Measurements from ENCODE around the gene AIPL1.

Gene AIPL1

GRCh38 chr17:6460531-6461161 is 25.7 kb upstream of the AIPL1 start:
- DNase-seq, result no peak
- no peaks in the 10 kb centered on the region for H3K36me3 Mint-ChIP-seq (ENCODE audit: low read depth)
- H3K4me1 Mint-ChIP-seq, result peaks cover 20% of the 10 kb centered on the region
- H3K4me3 Mint-ChIP-seq, result no peak overlapping the region
- ATAC-seq, result no peak
- no peaks in the 10 kb centered on the region for H3K9me3 Mint-ChIP-seq
- H3K27ac Mint-ChIP-seq, result no peak overlapping the region
- H3K27me3 Mint-ChIP-seq, result peaks cover 7% of the 10 kb centered on the region

GRCh38 chr17:6458460-6458950 is 23.6 kb upstream of the AIPL1 start:
- no peaks in the 10 kb centered on the region for H3K9me3 Mint-ChIP-seq
- H3K4me1 Mint-ChIP-seq, result peaks cover 20% of the 10 kb centered on the region
- peaks cover 6% of the 10 kb centered on the region for H3K27me3 Mint-ChIP-seq
- no peaks in the 10 kb centered on the region for H3K36me3 Mint-ChIP-seq (ENCODE audit: low read depth)
- no peak overlapping the region for H3K27ac Mint-ChIP-seq
- no peak overlapping the region for H3K4me3 Mint-ChIP-seq
- ATAC-seq (no peak), DNase-seq (no peak)

- no peaks in the 10 kb centered on the region for H3K9me3 Mint-ChIP-seq
- H3K27me3 Mint-ChIP-seq, result peaks cover 9% of the 10 kb centered on the region
- DNase-seq (no peak), ATAC-seq (no peak)
- H3K4me1 Mint-ChIP-seq, result peaks cover 20% of the 10 kb centered on the region
- H3K27ac Mint-ChIP-seq, result no peak overlapping the region
- H3K4me3 Mint-ChIP-seq, result no peak overlapping the region
- H3K36me3 Mint-ChIP-seq (ENCODE audit: low read depth), result no peaks in the 10 kb centered on the region
Observed at GRCh38 chr17:6457688-6458459, 23.0 kb upstream of the AIPL1 start.

- Mint-ChIP-seq H3K4me1 (peaks cover 16% of the 10 kb centered on the region), H3K9me3 (no peaks in the 10 kb centered on the region), H3K27me3 (peaks cover 6% of the 10 kb centered on the region), H3K36me3 (ENCODE audit: low read depth) (no peaks in the 10 kb centered on the region), H3K4me3 (no peak overlapping the region), H3K27ac (no peak overlapping the region)
- ATAC-seq, result no peak
- DNase-seq, result no peak
Observed at GRCh38 chr17:6456914-6457687, 22.2 kb upstream of the AIPL1 start.

- Mint-ChIP-seq H3K27ac (no peak overlapping the region), H3K9me3 (no peaks in the 10 kb centered on the region), H3K4me3 (no peak overlapping the region), H3K36me3 (ENCODE audit: low read depth) (no peaks in the 10 kb centered on the region), H3K27me3 (peaks cover 6% of the 10 kb centered on the region), H3K4me1 (peaks cover 9% of the 10 kb centered on the region)
- ATAC-seq, result no peak
- DNase-seq, result no peak
Observed at GRCh38 chr17:6456321-6456720, 21.4 kb upstream of the AIPL1 start.

GRCh38 chr17:6455321-6455705 is 20.4 kb upstream of the AIPL1 start:
- H3K27me3 Mint-ChIP-seq, result peaks cover 6% of the 10 kb centered on the region
- ATAC-seq (no peak), DNase-seq (peak; percentile 29)
- no peak overlapping the region for H3K27ac Mint-ChIP-seq
- no peak overlapping the region for H3K4me3 Mint-ChIP-seq
- no peaks in the 10 kb centered on the region for H3K9me3 Mint-ChIP-seq
- no peaks in the 10 kb centered on the region for H3K36me3 Mint-ChIP-seq (ENCODE audit: low read depth)
- peaks cover 7% of the 10 kb centered on the region for H3K4me1 Mint-ChIP-seq

GRCh38 chr17:6454495-6455320 is 19.8 kb upstream of the AIPL1 start:
- ATAC-seq, result peak; percentile 18
- Mint-ChIP-seq H3K4me3 (no peak overlapping the region), H3K27ac (no peak overlapping the region), H3K9me3 (no peaks in the 10 kb centered on the region), H3K4me1 (peaks cover 6% of the 10 kb centered on the region), H3K36me3 (ENCODE audit: low read depth) (no peaks in the 10 kb centered on the region), H3K27me3 (peaks cover 6% of the 10 kb centered on the region)
- no peak for DNase-seq

- no peaks in the 10 kb centered on the region for H3K9me3 Mint-ChIP-seq
- H3K36me3 Mint-ChIP-seq (ENCODE audit: low read depth), result no peaks in the 10 kb centered on the region
- DNase-seq, result no peak
- peaks cover 8% of the 10 kb centered on the region for H3K27me3 Mint-ChIP-seq
- H3K4me3 Mint-ChIP-seq, result no peak overlapping the region
- H3K27ac Mint-ChIP-seq, result no peak overlapping the region
- no peak for ATAC-seq
- H3K4me1 Mint-ChIP-seq, result peaks cover 6% of the 10 kb centered on the region
Observed at GRCh38 chr17:6453279-6454024, 18.5 kb upstream of the AIPL1 start.

GRCh38 chr17:6452471-6453266 is 17.7 kb upstream of the AIPL1 start:
- Mint-ChIP-seq H3K27ac (no peak overlapping the region), H3K4me1 (peaks cover 6% of the 10 kb centered on the region), H3K9me3 (no peaks in the 10 kb centered on the region), H3K27me3 (peaks cover 8% of the 10 kb centered on the region), H3K4me3 (no peak overlapping the region), H3K36me3 (ENCODE audit: low read depth) (no peaks in the 10 kb centered on the region)
- DNase-seq, result no peak
- no peak for ATAC-seq

GRCh38 chr17:6450926-6451832 is 16.3 kb upstream of the AIPL1 start:
- no peaks in the 10 kb centered on the region for H3K36me3 Mint-ChIP-seq (ENCODE audit: low read depth)
- H3K27ac Mint-ChIP-seq, result no peak overlapping the region
- peaks cover 6% of the 10 kb centered on the region for H3K27me3 Mint-ChIP-seq
- H3K9me3 Mint-ChIP-seq, result no peaks in the 10 kb centered on the region
- no peak overlapping the region for H3K4me3 Mint-ChIP-seq
- ATAC-seq (no peak), DNase-seq (no peak)
- H3K4me1 Mint-ChIP-seq, result peaks cover 4% of the 10 kb centered on the region

GRCh38 chr17:6449307-6449706 is 14.4 kb upstream of the AIPL1 start:
- no peak for ATAC-seq
- Mint-ChIP-seq H3K9me3 (no peaks in the 10 kb centered on the region), H3K27ac (no peak overlapping the region)

GRCh38 chr17:6448473-6448872 is 13.6 kb upstream of the AIPL1 start:
- no peak overlapping the region for H3K27ac Mint-ChIP-seq
- no peak for ATAC-seq
- H3K4me3 Mint-ChIP-seq, result no peak overlapping the region
- peaks cover 12% of the 10 kb centered on the region for H3K27me3 Mint-ChIP-seq
- DNase-seq, result no peak
- H3K36me3 Mint-ChIP-seq (ENCODE audit: low read depth), result no peaks in the 10 kb centered on the region
- H3K4me1 Mint-ChIP-seq, result peaks cover 12% of the 10 kb centered on the region
- no peaks in the 10 kb centered on the region for H3K9me3 Mint-ChIP-seq

More at GRCh38 chr17:6449307-6449706, 14.4 kb upstream of the AIPL1 start:
- H3K4me3 Mint-ChIP-seq, result no peak overlapping the region
- peaks cover 10% of the 10 kb centered on the region for H3K27me3 Mint-ChIP-seq
- DNase-seq, result no peak
- peaks cover 7% of the 10 kb centered on the region for H3K4me1 Mint-ChIP-seq
- no peaks in the 10 kb centered on the region for H3K36me3 Mint-ChIP-seq (ENCODE audit: low read depth)
